ENCODE data around the gene SLC16A11. TPM values are rescaled to one million over a fixed set of nuclear protein-coding genes. Genes with fewer than 3 reads are reported as not detected.

Gene SLC16A11
- total and polyA plus RNA-seq, 10 of the 15 experiments (the other 5 are each of a cell fraction or from before 2014, with no cell fraction given) = 0.11 to 2.7 (median 0.84) TPM

DNA sequence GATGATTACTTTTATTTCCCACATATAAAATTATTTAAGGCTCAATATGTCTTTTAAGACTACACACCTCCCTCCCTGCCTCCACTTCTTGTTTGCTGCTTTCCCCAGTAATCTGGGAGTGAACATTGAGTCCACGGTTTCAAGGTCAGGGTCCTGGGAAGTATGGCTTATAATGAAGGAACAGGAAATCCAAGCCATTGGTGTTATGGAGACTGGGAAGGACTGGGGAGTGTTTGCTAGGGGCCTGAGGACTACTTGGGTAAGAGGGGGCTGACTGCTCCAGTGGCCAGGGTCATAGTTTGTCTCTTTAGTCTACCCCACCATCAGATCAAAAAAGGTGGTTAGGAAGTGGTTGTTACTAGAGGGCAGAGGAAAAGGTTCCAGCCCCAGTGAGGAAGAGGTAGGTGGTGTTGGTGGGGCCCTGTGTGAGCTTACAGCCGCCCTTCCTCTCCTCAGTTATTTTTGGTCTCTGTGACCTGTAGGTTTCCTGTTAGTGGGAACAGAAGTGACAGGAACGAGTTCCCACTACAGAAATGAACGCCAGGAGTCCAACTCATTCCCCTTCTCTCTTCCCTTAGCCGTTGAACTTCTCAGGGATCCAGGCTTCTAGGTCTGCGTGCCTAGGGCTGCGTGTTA is 8.8 kb downstream of the SLC16A11 start (continued):
- TF ChIP-seq, protein P1, sequence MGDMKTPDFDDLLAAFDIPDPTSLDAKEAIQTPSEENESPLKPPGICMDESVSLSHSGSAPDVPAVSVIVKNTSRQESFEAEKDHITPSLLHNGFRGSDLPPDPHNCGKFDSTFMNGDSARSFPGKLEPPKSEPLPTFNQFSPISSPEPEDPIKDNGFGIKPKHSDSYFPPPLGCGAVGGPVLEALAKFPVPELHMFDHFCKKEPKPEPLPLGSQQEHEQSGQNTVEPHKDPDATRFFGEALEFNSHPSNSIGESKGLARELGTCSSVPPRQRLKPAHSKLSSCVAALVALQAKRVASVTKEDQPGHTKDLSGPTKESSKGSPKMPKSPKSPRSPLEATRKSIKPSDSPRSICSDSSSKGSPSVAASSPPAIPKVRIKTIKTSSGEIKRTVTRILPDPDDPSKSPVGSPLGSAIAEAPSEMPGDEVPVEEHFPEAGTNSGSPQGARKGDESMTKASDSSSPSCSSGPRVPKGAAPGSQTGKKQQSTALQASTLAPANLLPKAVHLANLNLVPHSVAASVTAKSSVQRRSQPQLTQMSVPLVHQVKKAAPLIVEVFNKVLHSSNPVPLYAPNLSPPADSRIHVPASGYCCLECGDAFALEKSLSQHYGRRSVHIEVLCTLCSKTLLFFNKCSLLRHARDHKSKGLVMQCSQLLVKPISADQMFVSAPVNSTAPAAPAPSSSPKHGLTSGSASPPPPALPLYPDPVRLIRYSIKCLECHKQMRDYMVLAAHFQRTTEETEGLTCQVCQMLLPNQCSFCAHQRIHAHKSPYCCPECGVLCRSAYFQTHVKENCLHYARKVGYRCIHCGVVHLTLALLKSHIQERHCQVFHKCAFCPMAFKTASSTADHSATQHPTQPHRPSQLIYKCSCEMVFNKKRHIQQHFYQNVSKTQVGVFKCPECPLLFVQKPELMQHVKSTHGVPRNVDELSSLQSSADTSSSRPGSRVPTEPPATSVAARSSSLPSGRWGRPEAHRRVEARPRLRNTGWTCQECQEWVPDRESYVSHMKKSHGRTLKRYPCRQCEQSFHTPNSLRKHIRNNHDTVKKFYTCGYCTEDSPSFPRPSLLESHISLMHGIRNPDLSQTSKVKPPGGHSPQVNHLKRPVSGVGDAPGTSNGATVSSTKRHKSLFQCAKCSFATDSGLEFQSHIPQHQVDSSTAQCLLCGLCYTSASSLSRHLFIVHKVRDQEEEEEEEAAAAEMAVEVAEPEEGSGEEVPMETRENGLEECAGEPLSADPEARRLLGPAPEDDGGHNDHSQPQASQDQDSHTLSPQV (IDR thresholded peaks at IDR 0.05) = no peak
- TF ChIP-seq BRCA1 (IDR thresholded peaks at IDR 0.05; ENCODE audit: low read depth, low read length) (no peak), JUND (IDR thresholded peaks at IDR 0.05; ENCODE audit: low read depth, low read length) (no peak), ZBED1 (IDR thresholded peaks at IDR 0.05; ENCODE audit: borderline replicate concordance) (no peak; the same call in 1 of the 2 replicates), ZSCAN29 (IDR thresholded peaks at IDR 0.05) (no peak), NR2C2 (IDR thresholded peaks at IDR 0.05; ENCODE audit: borderline replicate concordance, control insufficient read depth, insufficient read length, low read depth) (no peak), PAX8 (IDR thresholded peaks at IDR 0.05) (no peak), NRF1 (conservative IDR thresholded peaks at IDR 0.05; ENCODE audit: low read depth, low read length) (no peak), MEF2B (IDR thresholded peaks at IDR 0.05; ENCODE audit: partially characterized antibody, poor library complexity, severe bottlenecking) (peak; percentile 58), GABPA (IDR thresholded peaks at IDR 0.05; ENCODE audit: low read depth) (no peak), BMI1 (IDR thresholded peaks at IDR 0.05; ENCODE audit: borderline replicate concordance) (no peak), HDAC2 (IDR thresholded peaks at IDR 0.05) (no peak), SP1 (IDR thresholded peaks at IDR 0.05; ENCODE audit: low read depth, low read length) (no peak), CHD2 (IDR thresholded peaks at IDR 0.05; ENCODE audit: borderline replicate concordance, low read depth, low read length) (no peak), EP300 (IDR thresholded peaks at IDR 0.05; ENCODE audit: borderline replicate concordance in 1 of 2, control insufficient read depth in 1 of 2, low read depth in 2 of 2, low read length in 2 of 2) (peak in 1 of 2 experiments; percentile 36; a peak in 1 of 4 replicates), TCF7 (IDR thresholded peaks at IDR 0.05; ENCODE audit: borderline replicate concordance) (no peak), NFYA (IDR thresholded peaks at IDR 0.05; ENCODE audit: borderline replicate concordance, low read depth, low read length) (no peak), RFX5 (IDR thresholded peaks at IDR 0.05; ENCODE audit: low read depth, low read length) (no peak)
- TF ChIP-seq, protein P2, sequence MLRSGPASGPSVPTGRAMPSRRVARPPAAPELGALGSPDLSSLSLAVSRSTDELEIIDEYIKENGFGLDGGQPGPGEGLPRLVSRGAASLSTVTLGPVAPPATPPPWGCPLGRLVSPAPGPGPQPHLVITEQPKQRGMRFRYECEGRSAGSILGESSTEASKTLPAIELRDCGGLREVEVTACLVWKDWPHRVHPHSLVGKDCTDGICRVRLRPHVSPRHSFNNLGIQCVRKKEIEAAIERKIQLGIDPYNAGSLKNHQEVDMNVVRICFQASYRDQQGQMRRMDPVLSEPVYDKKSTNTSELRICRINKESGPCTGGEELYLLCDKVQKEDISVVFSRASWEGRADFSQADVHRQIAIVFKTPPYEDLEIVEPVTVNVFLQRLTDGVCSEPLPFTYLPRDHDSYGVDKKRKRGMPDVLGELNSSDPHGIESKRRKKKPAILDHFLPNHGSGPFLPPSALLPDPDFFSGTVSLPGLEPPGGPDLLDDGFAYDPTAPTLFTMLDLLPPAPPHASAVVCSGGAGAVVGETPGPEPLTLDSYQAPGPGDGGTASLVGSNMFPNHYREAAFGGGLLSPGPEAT (IDR thresholded peaks at IDR 0.05; ENCODE audit: low read depth) = no peak
- TF ChIP-seq, protein P3, sequence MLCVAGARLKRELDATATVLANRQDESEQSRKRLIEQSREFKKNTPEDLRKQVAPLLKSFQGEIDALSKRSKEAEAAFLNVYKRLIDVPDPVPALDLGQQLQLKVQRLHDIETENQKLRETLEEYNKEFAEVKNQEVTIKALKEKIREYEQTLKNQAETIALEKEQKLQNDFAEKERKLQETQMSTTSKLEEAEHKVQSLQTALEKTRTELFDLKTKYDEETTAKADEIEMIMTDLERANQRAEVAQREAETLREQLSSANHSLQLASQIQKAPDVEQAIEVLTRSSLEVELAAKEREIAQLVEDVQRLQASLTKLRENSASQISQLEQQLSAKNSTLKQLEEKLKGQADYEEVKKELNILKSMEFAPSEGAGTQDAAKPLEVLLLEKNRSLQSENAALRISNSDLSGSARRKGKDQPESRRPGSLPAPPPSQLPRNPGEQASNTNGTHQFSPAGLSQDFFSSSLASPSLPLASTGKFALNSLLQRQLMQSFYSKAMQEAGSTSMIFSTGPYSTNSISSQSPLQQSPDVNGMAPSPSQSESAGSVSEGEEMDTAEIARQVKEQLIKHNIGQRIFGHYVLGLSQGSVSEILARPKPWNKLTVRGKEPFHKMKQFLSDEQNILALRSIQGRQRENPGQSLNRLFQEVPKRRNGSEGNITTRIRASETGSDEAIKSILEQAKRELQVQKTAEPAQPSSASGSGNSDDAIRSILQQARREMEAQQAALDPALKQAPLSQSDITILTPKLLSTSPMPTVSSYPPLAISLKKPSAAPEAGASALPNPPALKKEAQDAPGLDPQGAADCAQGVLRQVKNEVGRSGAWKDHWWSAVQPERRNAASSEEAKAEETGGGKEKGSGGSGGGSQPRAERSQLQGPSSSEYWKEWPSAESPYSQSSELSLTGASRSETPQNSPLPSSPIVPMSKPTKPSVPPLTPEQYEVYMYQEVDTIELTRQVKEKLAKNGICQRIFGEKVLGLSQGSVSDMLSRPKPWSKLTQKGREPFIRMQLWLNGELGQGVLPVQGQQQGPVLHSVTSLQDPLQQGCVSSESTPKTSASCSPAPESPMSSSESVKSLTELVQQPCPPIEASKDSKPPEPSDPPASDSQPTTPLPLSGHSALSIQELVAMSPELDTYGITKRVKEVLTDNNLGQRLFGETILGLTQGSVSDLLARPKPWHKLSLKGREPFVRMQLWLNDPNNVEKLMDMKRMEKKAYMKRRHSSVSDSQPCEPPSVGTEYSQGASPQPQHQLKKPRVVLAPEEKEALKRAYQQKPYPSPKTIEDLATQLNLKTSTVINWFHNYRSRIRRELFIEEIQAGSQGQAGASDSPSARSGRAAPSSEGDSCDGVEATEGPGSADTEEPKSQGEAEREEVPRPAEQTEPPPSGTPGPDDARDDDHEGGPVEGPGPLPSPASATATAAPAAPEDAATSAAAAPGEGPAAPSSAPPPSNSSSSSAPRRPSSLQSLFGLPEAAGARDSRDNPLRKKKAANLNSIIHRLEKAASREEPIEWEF (IDR thresholded peaks at IDR 0.05; ENCODE audit: insufficient replicate concordance, low read depth, low read length) = no peak

Data from GM12878 (cell line).